GM19463 (cell line): ENCODE results near the gene JAK3.
A peak's percentile ranks its signal among the peaks of the same experiment; 100 is the strongest.

Experiments
- ATAC-seq: cut with Tn5 transposase; IDR thresholded peaks from one replicate; pipeline ENCODE4 v1.9.1; 2021; ENCODE audit warnings: mild to moderate bottlenecking, moderate library complexity; ENCODE audit not compliant: unreplicated experiment

JAK3 gene

GRCh38 chr19:17866312-17866963 is 18.7 kb upstream of the JAK3 start:
- no peak for ATAC-seq

- ATAC-seq = no peak
Measured at GRCh38 chr19:17865364-17866311, 17.9 kb upstream of the JAK3 start.

- ATAC-seq = no peak
Measured at GRCh38 chr19:17863520-17864182, 15.9 kb upstream of the JAK3 start.

- no peak for ATAC-seq
Measured at GRCh38 chr19:17862711-17863519, 15.1 kb upstream of the JAK3 start.

GRCh38 chr19:17861542-17862402 is 14.0 kb upstream of the JAK3 start:
- no peak for ATAC-seq

GRCh38 chr19:17860993-17861360 is 13.2 kb upstream of the JAK3 start:
- no peak for ATAC-seq

GRCh38 chr19:17860331-17860992 is 12.7 kb upstream of the JAK3 start:
- ATAC-seq = no peak

- ATAC-seq = peak; percentile 92
Measured at GRCh38 chr19:17859533-17860330, 11.9 kb upstream of the JAK3 start, which contains the start of gene RPL18A. Gene RPL18A, plus strand, starts transcription at chr19:17859910. Its CDS starts 47 bp downstream, at chr19:17859957.

- no peak for ATAC-seq
Measured at GRCh38 chr19:17855280-17856152, 7.7 kb upstream of the JAK3 start.

- ATAC-seq = no peak
Measured at GRCh38 chr19:17854061-17854460, 6.3 kb upstream of the JAK3 start.

GRCh38 chr19:17848595-17849292 is 962 bp upstream of the JAK3 start:
- ATAC-seq = no peak

- no peak for ATAC-seq
Measured at GRCh38 chr19:17846146-17846545, 1.6 kb downstream of the JAK3 start.

- no peak for ATAC-seq
Measured at GRCh38 chr19:17843908-17844490, 3.8 kb downstream of the JAK3 start.

- no peak for ATAC-seq
Measured at GRCh38 chr19:17843292-17843827, 4.4 kb downstream of the JAK3 start.

GRCh38 chr19:17842663-17843291 is 5.0 kb downstream of the JAK3 start:
- no peak for ATAC-seq
